Colonic mucosa (tissue), 4 donors: ENCODE measurements around the gene PSMA7. TPM values are rescaled to one million over a fixed set of nuclear protein-coding genes. Genes with fewer than 3 reads are reported as not detected.

Experiments
- DNase-seq: peaks from one replicate; pipeline ENCODE4 v3.0.0-alpha.2; 2020
- H3K27ac ChIP-seq: fragments of 200-600 bp; one replicate; pipeline ENCODE4 v1.8.0; 2021
- H3K27me3 ChIP-seq: fragments of 200-600 bp; one replicate; pipeline ENCODE4 v1.8.0; 2021
- H3K36me3 ChIP-seq: fragments of 200-600 bp; one replicate; pipeline ENCODE4 v1.8.0; 2021
- H3K4me1 ChIP-seq: fragments of 200-600 bp; one replicate; pipeline ENCODE4 v1.8.0; 2021; ENCODE audit warnings: mild to moderate bottlenecking
- H3K4me3 ChIP-seq: fragments of 200-600 bp; one replicate; pipeline ENCODE4 v1.8.0; 2021
- H3K9ac ChIP-seq, 2 donors: one replicate each; pipeline ENCODE4 v1.7.0; 2013; ENCODE audit warnings: control low read depth in 2 of 2, low read depth in 2 of 2, low read length in 2 of 2
- H3K9me3 ChIP-seq: fragments of 200-600 bp; one replicate; pipeline ENCODE4 v1.8.0; 2021
- intact Hi-C: fragments of 100-400 bp; cut with DNase I; formaldehyde crosslinking; loops from one replicate; pipeline ENCODE4 v1.14.1; 2022
- total RNA-seq, 2 donors: library from RNA; stranded (reverse); fragmentation: NEBNext Ultra II Directional in 1 of 2; extraction: Animal tissue kit (Norgen Biotek cat#: 25700) in 1 of 2; gene quantifications; one replicate each; pipeline ENCODE4 v1.2.1, GENCODE V29; 2021
- TF ChIP-seq, protein P1 (sequence below): fragments of 200-600 bp; IDR thresholded peaks from one replicate; pipeline ENCODE4 v1.8.0; 2022; ENCODE audit warnings: antibody characterized with exemption, mild to moderate bottlenecking
- donor health status: healthy.
- donor health status: DM: no; HTN: no; CAD: no.
- donor health status: DM: no; HTN: no; CAD: no.

PSMA7 gene
- total RNA-seq, 2 donors from 2014 or later = 164 to 315 TPM

DNA sequence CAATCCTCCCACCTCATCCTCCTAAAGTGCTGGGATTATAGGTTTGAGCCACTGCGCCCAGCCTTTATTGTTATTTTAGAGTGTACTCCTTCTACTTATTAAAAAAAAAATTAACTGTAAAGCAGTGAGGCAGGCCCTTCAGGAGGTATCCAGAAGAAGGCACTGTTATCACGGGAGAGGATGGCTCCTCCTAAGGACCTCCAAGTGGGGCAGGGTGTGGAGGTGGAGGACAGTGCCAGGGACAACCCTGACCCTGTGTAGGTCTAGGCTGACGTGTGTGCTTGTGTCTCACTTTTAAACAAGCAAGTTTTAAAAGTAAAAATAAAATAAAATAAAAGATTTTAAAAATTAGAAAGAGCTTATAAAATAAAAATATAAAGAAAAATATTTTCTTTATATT, 53.8 kb downstream of the PSMA7 start:
- TF ChIP-seq, protein P1, sequence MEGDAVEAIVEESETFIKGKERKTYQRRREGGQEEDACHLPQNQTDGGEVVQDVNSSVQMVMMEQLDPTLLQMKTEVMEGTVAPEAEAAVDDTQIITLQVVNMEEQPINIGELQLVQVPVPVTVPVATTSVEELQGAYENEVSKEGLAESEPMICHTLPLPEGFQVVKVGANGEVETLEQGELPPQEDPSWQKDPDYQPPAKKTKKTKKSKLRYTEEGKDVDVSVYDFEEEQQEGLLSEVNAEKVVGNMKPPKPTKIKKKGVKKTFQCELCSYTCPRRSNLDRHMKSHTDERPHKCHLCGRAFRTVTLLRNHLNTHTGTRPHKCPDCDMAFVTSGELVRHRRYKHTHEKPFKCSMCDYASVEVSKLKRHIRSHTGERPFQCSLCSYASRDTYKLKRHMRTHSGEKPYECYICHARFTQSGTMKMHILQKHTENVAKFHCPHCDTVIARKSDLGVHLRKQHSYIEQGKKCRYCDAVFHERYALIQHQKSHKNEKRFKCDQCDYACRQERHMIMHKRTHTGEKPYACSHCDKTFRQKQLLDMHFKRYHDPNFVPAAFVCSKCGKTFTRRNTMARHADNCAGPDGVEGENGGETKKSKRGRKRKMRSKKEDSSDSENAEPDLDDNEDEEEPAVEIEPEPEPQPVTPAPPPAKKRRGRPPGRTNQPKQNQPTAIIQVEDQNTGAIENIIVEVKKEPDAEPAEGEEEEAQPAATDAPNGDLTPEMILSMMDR = no peak
- H3K27me3 ChIP-seq = no peaks in the 10 kb centered on the region

DNA sequence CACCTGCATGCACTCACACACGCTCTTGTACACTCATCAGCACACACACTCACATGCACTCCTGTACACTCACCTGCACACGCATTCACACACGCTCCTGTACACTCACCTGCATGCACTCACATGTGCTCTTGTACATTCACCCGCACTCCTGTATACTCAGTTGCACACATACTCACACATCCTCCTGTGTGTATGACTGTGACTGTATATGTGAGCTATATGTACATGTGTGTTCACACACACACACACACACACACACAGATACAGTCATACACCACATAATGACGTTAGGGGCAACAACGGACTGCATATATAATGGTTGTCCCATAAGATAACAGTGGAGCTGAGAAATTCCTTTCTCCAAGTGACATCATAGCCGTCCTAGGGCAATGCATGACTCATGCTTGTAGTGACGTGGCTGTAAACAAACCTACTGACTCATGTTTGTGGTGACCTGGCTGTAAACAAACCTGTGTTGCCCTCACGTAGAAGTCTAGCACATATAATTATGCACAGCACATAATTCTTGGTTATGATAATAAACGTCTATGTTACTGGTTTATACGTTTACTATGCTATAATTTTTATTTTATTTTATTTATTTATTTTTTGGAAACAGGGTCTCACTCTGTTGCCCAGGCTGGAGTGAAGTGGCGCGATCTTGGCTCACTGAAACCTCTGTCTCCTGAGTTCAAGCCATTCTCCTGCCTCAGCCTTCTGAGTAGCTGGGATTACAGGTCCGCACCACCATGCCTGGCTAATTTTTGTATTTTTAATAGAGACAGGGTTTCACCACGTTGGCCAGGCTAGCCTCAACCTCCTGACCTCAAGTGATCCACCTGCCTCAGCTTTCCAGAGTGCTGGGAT, 54.7 kb downstream of the PSMA7 start:
- no peak for DNase-seq
- no peak overlapping the region for H3K9ac ChIP-seq
- H3K4me3 ChIP-seq = no peak overlapping the region
- H3K27me3 ChIP-seq = no peaks in the 10 kb centered on the region
- H3K9me3 ChIP-seq = no peaks in the 10 kb centered on the region
- no peaks in the 10 kb centered on the region for H3K36me3 ChIP-seq
- no peak overlapping the region for H3K27ac ChIP-seq
- no peaks in the 10 kb centered on the region for H3K4me1 ChIP-seq
- TF ChIP-seq, protein P1 = no peak
- intact Hi-C loops = no loop called here

More for the DNA sequence above, 53.8 kb downstream of the PSMA7 start:
- Histone ChIP-seq H3K4me3 (no peak overlapping the region), H3K9ac (no peak overlapping the region), H3K36me3 (no peaks in the 10 kb centered on the region), H3K4me1 (no peaks in the 10 kb centered on the region), H3K27ac (no peak overlapping the region), H3K9me3 (no peaks in the 10 kb centered on the region)
- no peak for DNase-seq
- intact Hi-C loops = no loop called here

DNA sequence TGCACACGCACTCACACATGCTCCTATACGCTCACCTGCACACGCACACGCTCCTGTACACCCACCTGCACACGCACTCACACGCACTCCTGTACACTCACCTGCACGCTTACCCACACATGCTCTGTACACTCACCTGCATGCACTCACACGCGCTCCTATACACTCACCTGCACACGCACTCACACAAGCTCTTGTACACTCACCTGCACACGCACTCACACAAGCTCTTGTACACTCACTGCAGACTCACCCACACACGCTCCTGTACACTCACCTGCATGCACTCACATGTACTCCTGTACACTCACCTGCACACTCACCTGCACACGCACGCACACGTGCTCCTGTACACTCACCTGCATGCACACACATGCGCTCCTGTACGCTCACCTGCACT, 55.6 kb downstream of the PSMA7 start:
- no peak for DNase-seq
- no peaks in the 10 kb centered on the region for H3K4me1 ChIP-seq
- H3K4me3 ChIP-seq = no peak overlapping the region
- H3K36me3 ChIP-seq = no peaks in the 10 kb centered on the region
- H3K27me3 ChIP-seq = no peaks in the 10 kb centered on the region
- intact Hi-C loops = no loop called here
- no peak overlapping the region for H3K9ac ChIP-seq
- TF ChIP-seq, protein P1 = no peak
- no peaks in the 10 kb centered on the region for H3K9me3 ChIP-seq
- no peak overlapping the region for H3K27ac ChIP-seq

DNA sequence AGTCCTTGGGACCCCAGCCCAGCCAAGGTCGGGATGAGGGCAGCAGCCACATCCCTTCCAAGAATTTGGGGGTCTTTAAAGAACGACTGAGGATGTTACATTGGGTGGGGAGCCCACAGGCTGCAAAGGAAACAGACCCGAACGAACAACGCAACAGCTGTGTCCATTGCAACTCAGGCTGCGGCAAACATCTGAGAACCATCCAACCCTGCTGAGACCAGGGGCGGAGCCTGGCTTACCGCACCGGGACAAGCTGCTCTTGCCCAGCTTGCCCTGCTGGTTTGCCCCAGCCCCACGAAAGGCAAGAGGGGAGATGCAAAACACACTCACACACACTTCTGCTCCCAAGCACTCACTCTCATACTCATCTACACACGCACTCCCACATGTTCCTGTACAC, 56.0 kb downstream of the PSMA7 start:
- no peaks in the 10 kb centered on the region for H3K27me3 ChIP-seq
- no peaks in the 10 kb centered on the region for H3K36me3 ChIP-seq
- no peak overlapping the region for H3K9ac ChIP-seq
- no peaks in the 10 kb centered on the region for H3K4me1 ChIP-seq
- H3K9me3 ChIP-seq = no peaks in the 10 kb centered on the region
- DNase-seq = no peak
- no peak overlapping the region for H3K27ac ChIP-seq
- intact Hi-C loops = no loop called here
- TF ChIP-seq, protein P1 = no peak
- H3K4me3 ChIP-seq = no peak overlapping the region

Other genes with a start within 250 kb of the PSMA7 start
- gene TAF4, start 77.5 kb downstream of the PSMA7 start, total RNA-seq = 10 to 100 TPM; 17.4 to 27.3 TPM
- 10 to 100 TPM; 38.6 to 38.8 TPM for gene LSM14B, start 20.9 kb downstream of the PSMA7 start, total RNA-seq
- 10 to 100 TPM; 10.1 to 17.7 TPM for gene SS18L1, start 375 bp upstream of the PSMA7 start, total RNA-seq
- gene MTG2, start 39.6 kb upstream of the PSMA7 start, total RNA-seq = 10 to 100 TPM; 30.4 to 46.7 TPM
- gene HRH3, start 76.9 kb upstream of the PSMA7 start, total RNA-seq = not detected
- gene OSBPL2, start 95.1 kb upstream of the PSMA7 start, total RNA-seq = 100 to 1,000 TPM in 1 of 2 donors, 10 to 100 TPM in 1; 77.3 to 102 TPM
- 100 to 1,000 TPM in 1 of 2 donors, 10 to 100 TPM in 1; 70.5 to 109 TPM for gene ADRM1, start 159.6 kb upstream of the PSMA7 start, total RNA-seq
- 10 to 100 TPM; 32.5 to 35.5 TPM for gene LAMA5, start 223.9 kb upstream of the PSMA7 start, total RNA-seq
- 1,000 to 10,000 TPM; 1,359 to 1,579 TPM for gene RPS21, start 243.7 kb upstream of the PSMA7 start, total RNA-seq